Stimulated activated naive CD4-positive, alpha-beta T cell (primary cell): ENCODE data around the gene KDM4C.
"Not testable (repeated sequence)": the region's sequence is repeated elsewhere in the genome, so short reads cannot be mapped to it uniquely, and the experiment has no call there.

ENCODE experiments used
- DNase-seq, 6 experiments: peaks; one replicate each; lab custom pipeline; 2025; lab: John Stamatoyannopoulos, UW

Gene KDM4C

GRCh38 chr9:6975198-6975597 lies 217.4 kb downstream of the KDM4C start:
- DNase-seq = no peak

GRCh38 chr9:6977761-6978160 lies 220.0 kb downstream of the KDM4C start:
- DNase-seq = no peak

- no peak for DNase-seq
Measured at GRCh38 chr9:6978591-6978990, 220.8 kb downstream of the KDM4C start.

- DNase-seq = no peak
Measured at GRCh38 chr9:6984941-6985578, 227.3 kb downstream of the KDM4C start.

- no peak for DNase-seq
Measured at GRCh38 chr9:6986141-6986815, 228.5 kb downstream of the KDM4C start.

- no peak for DNase-seq
Measured at GRCh38 chr9:6987381-6987780, 229.6 kb downstream of the KDM4C start.

- no peak for DNase-seq
Measured at GRCh38 chr9:6991418-6991817, 233.6 kb downstream of the KDM4C start.

- DNase-seq = no peak
Measured at GRCh38 chr9:6996061-6996854, 238.5 kb downstream of the KDM4C start.

- DNase-seq = no peak
Measured at GRCh38 chr9:6997330-6997729, 239.6 kb downstream of the KDM4C start.

GRCh38 chr9:6999794-7000193 lies 242.0 kb downstream of the KDM4C start:
- no peak for DNase-seq

- DNase-seq = no peak
Measured at GRCh38 chr9:7001571-7001970, 243.8 kb downstream of the KDM4C start.

GRCh38 chr9:7003861-7004260 lies 246.1 kb downstream of the KDM4C start:
- DNase-seq = no peak

- no peak for DNase-seq
Measured at GRCh38 chr9:7006417-7006816, 248.6 kb downstream of the KDM4C start.

- no peak for DNase-seq
Measured at GRCh38 chr9:7008411-7008810, 250.6 kb downstream of the KDM4C start.

GRCh38 chr9:7009065-7009464 lies 251.3 kb downstream of the KDM4C start:
- DNase-seq = no peak

GRCh38 chr9:7011395-7012067 lies 253.8 kb downstream of the KDM4C start:
- no peak for DNase-seq

- no peak for DNase-seq
Measured at GRCh38 chr9:7027996-7028395, 270.2 kb downstream of the KDM4C start.

- DNase-seq = no peak
Measured at GRCh38 chr9:7028591-7028990, 270.8 kb downstream of the KDM4C start.

- DNase-seq = not testable (repeated sequence)
Measured at GRCh38 chr9:7030943-7031342, 273.2 kb downstream of the KDM4C start.

- DNase-seq = no peak
Measured at GRCh38 chr9:7033076-7034045, 275.6 kb downstream of the KDM4C start.

- no peak for DNase-seq
Measured at GRCh38 chr9:7037176-7037575, 279.4 kb downstream of the KDM4C start.
